ENCODE measurements around the gene RPS19BP1.

- TF ChIP-seq TP53 (CRISPR knock-in tag; IDR thresholded peaks at IDR 0.05) (no peak), CTCF (IDR thresholded peaks at IDR 0.05) (no peak), JUN (IDR thresholded peaks at IDR 0.05) (no peak), POLR2A (IDR thresholded peaks at IDR 0.05; ENCODE audit: low read length) (no peak), HOXA7 (CRISPR knock-in tag; IDR thresholded peaks at IDR 0.05) (no peak), RAD21 (conservative IDR thresholded peaks at IDR 0.05 in 1 of 2, IDR thresholded peaks at IDR 0.05 in 1 of 2) (no peak), ZC3H11A (IDR thresholded peaks at IDR 0.05) (no peak), SMC3 (IDR thresholded peaks at IDR 0.05) (no peak), SREBF2 (IDR thresholded peaks at IDR 0.05) (no peak), BHLHE40 (IDR thresholded peaks at IDR 0.05; ENCODE audit: low read depth, low read length) (no peak)
Measured at GRCh38 chr22:39513791-39514190, 18.8 kb downstream of the RPS19BP1 start.
